Measurements from ENCODE around the gene GRM7. TPM values are rescaled to one million over a fixed set of nuclear protein-coding genes. Genes with fewer than 3 reads are reported as not detected.

The GRM7 gene
- total RNA-seq, 6 donors from 2014 or later = 0.46 to 8.6 TPM; not detected in 4

DNA sequence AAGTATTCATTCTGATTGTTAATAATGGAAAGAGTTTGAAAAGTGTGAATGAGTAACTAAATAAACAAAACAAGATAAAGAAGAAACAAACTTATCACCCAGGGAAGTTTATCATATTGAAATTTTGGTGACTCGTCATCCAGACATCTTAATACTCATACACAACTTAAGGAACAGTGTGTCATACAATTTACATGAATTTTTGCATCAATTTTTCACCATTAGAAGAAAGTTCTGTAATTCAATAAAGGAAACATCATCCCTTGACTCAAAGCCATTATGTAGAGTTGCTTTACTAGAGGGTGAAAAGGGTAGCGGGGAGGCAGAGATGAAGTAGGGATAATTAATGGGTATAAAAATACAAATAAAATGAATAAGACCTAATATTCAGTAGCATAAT is 536.2 kb downstream of the GRM7 start:
- 89 to 93% methylated on average over 2 of the region's 2 CpGs for WGBS, 2 donors
- Histone ChIP-seq H3K9me3 (no peaks in the 10 kb centered on the region), H3K4me3 (no peak overlapping the region), H3K4me1 (no peaks in the 10 kb centered on the region), H3K27me3 (no peaks in the 10 kb centered on the region), H3K36me3 (no peaks in the 10 kb centered on the region), H3K27ac (no peak overlapping the region)
- no peak for TF ChIP-seq POLR2A (IDR thresholded peaks at IDR 0.05)
- TF ChIP-seq, protein P1, sequence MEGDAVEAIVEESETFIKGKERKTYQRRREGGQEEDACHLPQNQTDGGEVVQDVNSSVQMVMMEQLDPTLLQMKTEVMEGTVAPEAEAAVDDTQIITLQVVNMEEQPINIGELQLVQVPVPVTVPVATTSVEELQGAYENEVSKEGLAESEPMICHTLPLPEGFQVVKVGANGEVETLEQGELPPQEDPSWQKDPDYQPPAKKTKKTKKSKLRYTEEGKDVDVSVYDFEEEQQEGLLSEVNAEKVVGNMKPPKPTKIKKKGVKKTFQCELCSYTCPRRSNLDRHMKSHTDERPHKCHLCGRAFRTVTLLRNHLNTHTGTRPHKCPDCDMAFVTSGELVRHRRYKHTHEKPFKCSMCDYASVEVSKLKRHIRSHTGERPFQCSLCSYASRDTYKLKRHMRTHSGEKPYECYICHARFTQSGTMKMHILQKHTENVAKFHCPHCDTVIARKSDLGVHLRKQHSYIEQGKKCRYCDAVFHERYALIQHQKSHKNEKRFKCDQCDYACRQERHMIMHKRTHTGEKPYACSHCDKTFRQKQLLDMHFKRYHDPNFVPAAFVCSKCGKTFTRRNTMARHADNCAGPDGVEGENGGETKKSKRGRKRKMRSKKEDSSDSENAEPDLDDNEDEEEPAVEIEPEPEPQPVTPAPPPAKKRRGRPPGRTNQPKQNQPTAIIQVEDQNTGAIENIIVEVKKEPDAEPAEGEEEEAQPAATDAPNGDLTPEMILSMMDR (IDR thresholded peaks at IDR 0.05) = no peak
- TF ChIP-seq EP300 (IDR thresholded peaks at IDR 0.05) = no peak
- TF ChIP-seq POLR2AphosphoS5 (IDR thresholded peaks at IDR 0.05) = no peak
- no peak for ATAC-seq (ENCODE audit: low FRiP score in 2 of 2)
- DNase-seq = no peak

DNA sequence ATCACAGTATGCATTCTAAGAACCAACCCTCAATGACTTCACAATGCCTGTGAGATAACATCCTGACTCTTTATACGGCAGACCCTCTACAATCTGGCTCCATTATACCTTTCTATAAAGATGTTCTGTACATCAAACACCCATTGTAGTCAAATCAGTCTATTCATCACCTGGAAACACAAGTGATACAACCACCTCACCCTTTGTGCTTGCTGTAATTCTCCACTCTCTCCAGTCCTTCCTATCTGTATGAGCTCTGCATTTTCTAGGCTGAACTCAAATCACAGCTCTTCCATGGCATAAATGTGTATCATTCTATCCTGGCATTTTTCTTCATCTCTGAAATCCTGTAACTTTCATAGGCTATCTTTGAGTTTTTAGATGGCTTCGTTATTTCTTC is 539.4 kb downstream of the GRM7 start:
- ATAC-seq (ENCODE audit: low FRiP score in 2 of 2) (no peak), DNase-seq (no peak)
- 82 to 87% methylated on average over 2 of the region's 2 CpGs for WGBS, 2 donors
- Histone ChIP-seq H3K4me1 (no peaks in the 10 kb centered on the region), H3K9me3 (no peaks in the 10 kb centered on the region), H3K36me3 (no peaks in the 10 kb centered on the region), H3K27me3 (no peaks in the 10 kb centered on the region), H3K4me3 (no peak overlapping the region), H3K27ac (no peak overlapping the region)
- TF ChIP-seq POLR2A (IDR thresholded peaks at IDR 0.05) (no peak), POLR2AphosphoS5 (IDR thresholded peaks at IDR 0.05) (no peak), EP300 (IDR thresholded peaks at IDR 0.05) (no peak)
- TF ChIP-seq, protein P1 (IDR thresholded peaks at IDR 0.05) = no peak

DNA sequence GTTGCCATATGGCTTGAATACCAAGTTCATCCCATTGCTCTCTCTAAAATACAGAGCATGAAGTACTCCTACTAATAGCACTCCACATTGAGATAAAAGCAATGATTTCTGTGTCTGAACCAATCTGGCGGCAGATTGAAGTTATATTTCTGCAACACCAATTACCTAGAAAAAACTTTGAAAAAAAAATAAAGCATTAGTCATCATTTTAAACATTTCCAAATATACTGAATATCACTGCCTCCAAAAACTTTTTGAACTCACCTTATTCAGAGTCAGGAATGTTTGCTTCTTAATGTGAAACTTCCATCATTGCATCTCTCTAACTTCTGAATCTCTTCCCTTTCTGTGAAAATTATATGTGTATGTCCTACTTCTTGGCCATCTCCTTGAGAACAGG is 540.5 kb downstream of the GRM7 start:
- no peaks in the 10 kb centered on the region for H3K36me3 ChIP-seq
- DNase-seq (no peak), ATAC-seq (ENCODE audit: low FRiP score in 2 of 2) (no peak)
- no peaks in the 10 kb centered on the region for H3K9me3 ChIP-seq
- H3K27me3 ChIP-seq = no peaks in the 10 kb centered on the region
- no peak overlapping the region for H3K27ac ChIP-seq
- H3K4me1 ChIP-seq = no peaks in the 10 kb centered on the region
- H3K4me3 ChIP-seq = no peak overlapping the region
- WGBS, 2 donors = 79 to 94% methylated on average over 1 of the region's 1 CpG
- TF ChIP-seq EP300 (IDR thresholded peaks at IDR 0.05) = no peak

- Histone ChIP-seq H3K36me3 (no peaks in the 10 kb centered on the region), H3K4me3 (no peak overlapping the region), H3K27me3 (no peaks in the 10 kb centered on the region), H3K4me1 (no peaks in the 10 kb centered on the region), H3K9me3 (no peaks in the 10 kb centered on the region), H3K27ac (no peak overlapping the region)
- WGBS, 2 donors = 73 to 94% methylated on average over 4 of the region's 4 CpGs
- ATAC-seq (ENCODE audit: low FRiP score in 2 of 2) (no peak), DNase-seq (no peak)
- TF ChIP-seq, protein P1 (IDR thresholded peaks at IDR 0.05) = no peak
- TF ChIP-seq EP300 (IDR thresholded peaks at IDR 0.05) = no peak
- TF ChIP-seq POLR2AphosphoS5 (IDR thresholded peaks at IDR 0.05) = no peak
- no peak for TF ChIP-seq POLR2A (IDR thresholded peaks at IDR 0.05)
These were observed 546.2 kb downstream of the GRM7 start for GRCh38 chr3:7407107-7407506.

- 87 to 91% methylated on average over 4 of the region's 4 CpGs for WGBS, 2 donors
These were observed 549.9 kb downstream of the GRM7 start for GRCh38 chr3:7410782-7411181.

More at GRCh38 chr3:7410782-7411181, 549.9 kb downstream of the GRM7 start:
- TF ChIP-seq POLR2AphosphoS5 (IDR thresholded peaks at IDR 0.05) (no peak), POLR2A (IDR thresholded peaks at IDR 0.05) (no peak), EP300 (IDR thresholded peaks at IDR 0.05) (no peak)
- TF ChIP-seq, protein P1 (IDR thresholded peaks at IDR 0.05) = no peak
- no peak for ATAC-seq (ENCODE audit: low FRiP score in 2 of 2)
- Histone ChIP-seq H3K4me1 (no peaks in the 10 kb centered on the region), H3K4me3 (no peak overlapping the region), H3K36me3 (no peaks in the 10 kb centered on the region), H3K27ac (no peak overlapping the region), H3K27me3 (no peaks in the 10 kb centered on the region), H3K9me3 (no peaks in the 10 kb centered on the region)
- no peak for DNase-seq
